ENCODE results near the gene PCSK4. TPM values are rescaled to one million over a fixed set of nuclear protein-coding genes. Genes with fewer than 3 reads are reported as not detected.

PCSK4 gene
- total and polyA plus RNA-seq, 2 donors (not counting 3 experiments of a cell fraction or from before 2014, with no cell fraction given): 1.2 to 1.7 TPM

DNA sequence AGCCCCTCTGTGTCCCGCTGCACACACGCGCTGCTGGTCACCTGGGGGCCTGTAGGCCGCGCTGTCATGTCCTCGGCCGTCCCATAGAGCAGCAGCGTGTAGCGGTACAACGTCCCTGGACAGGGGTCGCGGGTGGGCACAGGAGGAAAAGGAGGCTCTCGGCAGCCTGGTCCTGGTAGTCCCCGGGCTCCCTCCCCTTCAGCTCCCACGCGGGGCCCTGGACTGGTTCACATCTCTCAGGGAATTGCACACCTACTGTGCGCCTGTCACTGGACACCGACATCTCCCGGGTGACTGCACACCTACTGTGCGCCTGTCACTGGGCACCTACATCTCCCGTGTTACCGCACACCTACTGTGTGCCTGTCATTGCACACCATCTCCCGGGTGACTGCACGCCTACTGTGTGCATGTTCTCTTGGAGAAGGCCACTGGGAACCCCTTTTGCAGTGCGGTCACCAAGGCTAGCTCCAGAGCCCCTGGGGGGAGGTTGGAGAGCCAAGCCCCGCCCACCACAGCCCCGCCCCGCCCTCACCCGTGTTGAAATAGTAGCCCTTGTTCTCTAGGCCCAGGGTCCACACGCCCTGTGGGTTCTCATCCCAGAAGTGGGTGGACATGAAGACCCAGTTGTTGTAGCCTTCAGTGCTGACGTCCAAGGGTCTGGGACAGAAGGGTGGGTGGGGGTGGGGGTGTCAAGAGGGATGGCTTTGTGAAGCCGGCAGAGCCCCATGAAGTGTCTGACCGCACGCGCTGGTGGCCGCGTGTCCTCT is 7.6 kb downstream of the PCSK4 start:
- H3K27ac ChIP-seq (ENCODE audit: insufficient read depth, low read depth, low read length): no peak overlapping the region
- CTCF ChIA-PET: no interaction called here
- intact Hi-C loops (cut with micrococcal nuclease): no loop called here
- H2AFZ ChIP-seq (ENCODE audit: low read depth, low read length): no peak overlapping the region
- dilution Hi-C loops (cut with MboI; ENCODE audit: extremely low pct_ligation_motif_present, low sequenced_read_pairs): no loop called here
- H3K9me3 ChIP-seq (replicated peaks; ENCODE audit: control insufficient read depth, insufficient read depth, low read length): no peaks in the 10 kb centered on the region
- POLR2A ChIA-PET: no interaction called here
- no peaks in the 10 kb centered on the region for H3K36me3 ChIP-seq (ENCODE audit: control insufficient read depth in 2 of 2, extremely low read depth in 1 of 2, insufficient read depth in 2 of 2, low read length in 2 of 2)
- no peak overlapping the region for H3K4me2 ChIP-seq (ENCODE audit: insufficient read depth, low read length)
- no peak for TF ChIP-seq EZH2 (IDR thresholded peaks at IDR 0.05; ENCODE audit: borderline replicate concordance, low read depth, low read length, severe bottlenecking)
- no peak for TF ChIP-seq MYC (IDR thresholded peaks at IDR 0.05; ENCODE audit: low read depth, low read length)
- TF ChIP-seq, protein P1, sequence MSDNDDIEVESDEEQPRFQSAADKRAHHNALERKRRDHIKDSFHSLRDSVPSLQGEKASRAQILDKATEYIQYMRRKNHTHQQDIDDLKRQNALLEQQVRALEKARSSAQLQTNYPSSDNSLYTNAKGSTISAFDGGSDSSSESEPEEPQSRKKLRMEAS (IDR thresholded peaks at IDR 0.05; ENCODE audit: insufficient read depth, insufficient read length): no peak
- no peak for TF ChIP-seq FOS (IDR thresholded peaks at IDR 0.05; ENCODE audit: borderline replicate concordance, insufficient read depth, low read length)
- TF ChIP-seq, protein P2, sequence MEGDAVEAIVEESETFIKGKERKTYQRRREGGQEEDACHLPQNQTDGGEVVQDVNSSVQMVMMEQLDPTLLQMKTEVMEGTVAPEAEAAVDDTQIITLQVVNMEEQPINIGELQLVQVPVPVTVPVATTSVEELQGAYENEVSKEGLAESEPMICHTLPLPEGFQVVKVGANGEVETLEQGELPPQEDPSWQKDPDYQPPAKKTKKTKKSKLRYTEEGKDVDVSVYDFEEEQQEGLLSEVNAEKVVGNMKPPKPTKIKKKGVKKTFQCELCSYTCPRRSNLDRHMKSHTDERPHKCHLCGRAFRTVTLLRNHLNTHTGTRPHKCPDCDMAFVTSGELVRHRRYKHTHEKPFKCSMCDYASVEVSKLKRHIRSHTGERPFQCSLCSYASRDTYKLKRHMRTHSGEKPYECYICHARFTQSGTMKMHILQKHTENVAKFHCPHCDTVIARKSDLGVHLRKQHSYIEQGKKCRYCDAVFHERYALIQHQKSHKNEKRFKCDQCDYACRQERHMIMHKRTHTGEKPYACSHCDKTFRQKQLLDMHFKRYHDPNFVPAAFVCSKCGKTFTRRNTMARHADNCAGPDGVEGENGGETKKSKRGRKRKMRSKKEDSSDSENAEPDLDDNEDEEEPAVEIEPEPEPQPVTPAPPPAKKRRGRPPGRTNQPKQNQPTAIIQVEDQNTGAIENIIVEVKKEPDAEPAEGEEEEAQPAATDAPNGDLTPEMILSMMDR (IDR thresholded peaks at IDR 0.05; ENCODE audit: extremely low read depth in 1 of 2, insufficient read depth in 1 of 2, low read depth in 1 of 2, low read length in 2 of 2): no peak
- no peak for TF ChIP-seq JUN (IDR thresholded peaks at IDR 0.05; ENCODE audit: borderline replicate concordance, insufficient read depth, insufficient read length, low read depth)
- no peak for TF ChIP-seq POLR2A (IDR thresholded peaks at IDR 0.05; ENCODE audit: low read depth, low read length)
- TF ChIP-seq POLR2AphosphoS5 (IDR thresholded peaks at IDR 0.05; ENCODE audit: insufficient read depth, low read depth, low read length): no peak
- TF ChIP-seq GATA2 (IDR thresholded peaks at IDR 0.05; ENCODE audit: insufficient read depth, insufficient read length, low read depth, low read length): no peak
- H3K9me1 ChIP-seq (replicated peaks; ENCODE audit: control insufficient read depth, extremely low read depth, insufficient read depth, low read length): no peaks in the 10 kb centered on the region
- H3K79me2 ChIP-seq (ENCODE audit: control insufficient read depth, insufficient read depth, low read length): peaks cover 5% of the 10 kb centered on the region
- no peak overlapping the region for H3K9ac ChIP-seq (replicated peaks; ENCODE audit: extremely low read depth, insufficient read depth, low read length)
- no peaks in the 10 kb centered on the region for H4K20me1 ChIP-seq (replicated peaks; ENCODE audit: control insufficient read depth, extremely low read depth, insufficient read depth, low read length)
- FAIRE-seq (no peak), DNase-seq (ENCODE audit: low read depth, low spot score) (no peak)
- H3K27me3 ChIP-seq (ENCODE audit: control insufficient read depth in 2 of 2, insufficient read depth in 2 of 2, low read length in 2 of 2): no peaks in the 10 kb centered on the region
- no TSS peak for BruUV-seq (replicated peaks)
- peaks cover 3% of the 10 kb centered on the region for H3K4me1 ChIP-seq (ENCODE audit: control insufficient read depth, extremely low read depth, insufficient read depth, low read length)
- no peak overlapping the region for H3K4me3 ChIP-seq (replicated peaks in 1 of 3; ENCODE audit: insufficient read depth in 1 of 3, low read depth in 1 of 3, low read length in 3 of 3)

Measured in endothelial cell of umbilical vein (primary cell).